Gastrocnemius medialis (tissue), 4 donors: ENCODE data around the gene PHB1. TPM values are rescaled to one million over a fixed set of nuclear protein-coding genes. Genes with fewer than 3 reads are reported as not detected.
"Not testable (repeated sequence)": the region's sequence is repeated elsewhere in the genome, so short reads cannot be mapped to it uniquely, and the experiment has no call there.

Experiments used
- ATAC-seq, 2 donors: fragments of 150-250 bp; one replicate each; pipeline ENCODE4 v1.9.1; 2016
- DNase-seq, 2 donors: peaks; one replicate each; pipeline ENCODE4 v3.0.0-alpha.2; 2019
- H3K27ac ChIP-seq, 4 donors: fragments of 200-600 bp; sonication (generic); 1 replicate in 1 of 4; 2 replicates in 3 of 4; pipeline ENCODE4 v1.5.1; 2016 to 2018; ENCODE audit warnings: mild to moderate bottlenecking in 2 of 4, moderate library complexity in 1 of 4
- H3K27me3 ChIP-seq, 3 donors: fragments of 200-600 bp; sonication (generic) in 2 of 3; 1 replicate in 1 of 3; 2 replicates in 2 of 3; pipeline versions ENCODE4 v1.5.1 to v1.6.0; 2016 to 2019; ENCODE audit warnings: mild to moderate bottlenecking in 1 of 3, moderate library complexity in 1 of 3
- H3K36me3 ChIP-seq, 2 donors: fragments of 200-600 bp; sonication (generic) in 1 of 2; one replicate each; pipeline ENCODE4 v1.5.1; 2017 to 2018
- H3K4me1 ChIP-seq, 2 donors: fragments of 200-600 bp; sonication (generic) in 1 of 2; one replicate each; pipeline ENCODE4 v1.5.1; 2016 to 2017; ENCODE audit warnings: mild to moderate bottlenecking in 2 of 2
- H3K4me3 ChIP-seq, 4 donors: fragments of 200-600 bp; sonication (generic) in 3 of 4; 1 replicate in 1 of 4; 2 replicates in 3 of 4; pipeline ENCODE4 v1.5.1; 2016 to 2019; ENCODE audit warnings: mild to moderate bottlenecking in 2 of 4
- H3K9me3 ChIP-seq, 3 donors: fragments of 200-600 bp; sonication (generic) in 2 of 3; 1 replicate in 1 of 3; 2 replicates in 2 of 3; pipeline ENCODE4 v1.5.1; 2016 to 2019
- CTCF ChIP-seq, 5 experiments: fragments of 450-650 bp in 3 of 5; fragments of 200-600 bp in 2 of 5; sonication (generic) in 2 of 5; IDR thresholded peaks in 4 of 5; conservative IDR thresholded peaks in 1 of 5; 1 replicate in 4 of 5; 2 replicates in 1 of 5; pipeline ENCODE4 v1.5.1; 2016 to 2019; ENCODE audit warnings: antibody characterized with exemption in 5 of 5, mild to moderate bottlenecking in 3 of 5, moderate library complexity in 3 of 5
- POLR2A ChIP-seq, 2 donors: fragments of 450-650 bp; IDR thresholded peaks; one replicate each; pipeline ENCODE4 v1.6.1; 2017; ENCODE audit warnings: antibody characterized with exemption in 2 of 2, mild to moderate bottlenecking in 2 of 2, moderate library complexity in 2 of 2
- in situ Hi-C, 4 donors: fragments of 200-750 bp; cut with MboI; loops; one replicate each; pipeline versions ENCODE4 v1.15.0 to v1.8.0; 2017; ENCODE audit warnings: low sequenced_read_pairs in 4 of 4
- intact Hi-C: fragments of 100-400 bp; cut with DNase I; formaldehyde crosslinking; loops from one replicate; pipeline ENCODE4 v1.15.1; 2023; ENCODE audit warnings: low total_unique reads
- total RNA-seq, 4 donors: library from RNA; depleted of rRNA; stranded (reverse); fragments of >200 nt; gene quantifications; one replicate each; pipeline versions ENCODE4 v1.1.0 to v1.2.3, GENCODE V29; 2016

The PHB1 gene
- total RNA-seq, 4 donors from 2014 or later, result 102 to 137 (median 116) TPM

GRCh38 chr17:49435671-49436029, 21.0 kb upstream of the PHB1 start:
- no peak for TF ChIP-seq POLR2A (IDR thresholded peaks at IDR 0.05)
- Histone ChIP-seq H3K4me3 (no peak overlapping the region), H3K27ac (no peak overlapping the region), H3K36me3 (no peaks in the 10 kb centered on the region), H3K9me3 (no peaks in the 10 kb centered on the region), H3K27me3 (peaks cover 4 to 15% (median 13%) of the 10 kb centered on the region in 3 donors), H3K4me1 (no peaks in the 10 kb centered on the region)
- in situ Hi-C loops, result loop anchor here (10.0 kb wide), 3 partner anchors 109 to 129 kb away; no protein-coding TSS in a partner anchor
- DNase-seq (no peak), ATAC-seq (no peak)
- intact Hi-C loops, result loop anchor here (1.0 to 5.0 kb wide), 2 partner anchors 62 to 112 kb away; partner anchors contain the start of gene NGFR

- intact Hi-C loops (loop anchor here (1.0 to 5.0 kb wide), 2 partner anchors 62 to 112 kb away; partner anchors contain the start of gene NGFR), in situ Hi-C loops (loop anchor here (10.0 kb wide), 3 partner anchors 110 to 130 kb away; no protein-coding TSS in a partner anchor)
- ATAC-seq, result peak; percentile 68 to 78
- H3K9me3 ChIP-seq, result no peaks in the 10 kb centered on the region
- peak in 4 of 5 experiments; percentile 63 to 79 (median 68) for TF ChIP-seq CTCF (IDR thresholded peaks at IDR 0.05 in 4 of 5, conservative IDR thresholded peaks at IDR 0.05 in 1 of 5)
- no peak for TF ChIP-seq POLR2A (IDR thresholded peaks at IDR 0.05)
- H3K27me3 ChIP-seq, result peaks cover 4 to 12% (median 10%) of the 10 kb centered on the region in 3 donors
- no peak overlapping the region for H3K4me3 ChIP-seq
- DNase-seq, result peak in 1 of 2 donors; percentile 31
- no peaks in the 10 kb centered on the region for H3K36me3 ChIP-seq
- H3K4me1 ChIP-seq, result no peaks in the 10 kb centered on the region
- H3K27ac ChIP-seq, result no peak overlapping the region
These were observed 20.4 kb upstream of the PHB1 start for GRCh38 chr17:49434821-49435670.

GRCh38 chr17:49433000-49433694, 18.5 kb upstream of the PHB1 start:
- no peak for DNase-seq
- intact Hi-C loops, result no loop called here
- no peaks in the 10 kb centered on the region for H3K4me1 ChIP-seq
- H3K36me3 ChIP-seq, result no peaks in the 10 kb centered on the region
- in situ Hi-C loops, result loop anchor here (10.0 kb wide), 3 partner anchors 112 to 132 kb away; no protein-coding TSS in a partner anchor
- peaks cover 0 to 4% (median 0%) of the 10 kb centered on the region in 3 donors for H3K27me3 ChIP-seq
- no peak overlapping the region for H3K4me3 ChIP-seq
- no peaks in the 10 kb centered on the region for H3K9me3 ChIP-seq
- H3K27ac ChIP-seq, result no peak overlapping the region
- TF ChIP-seq POLR2A (IDR thresholded peaks at IDR 0.05) (no peak), CTCF (IDR thresholded peaks at IDR 0.05 in 4 of 5, conservative IDR thresholded peaks at IDR 0.05 in 1 of 5) (no peak)
- ATAC-seq, result no peak

GRCh38 chr17:49431743-49432142, 17.1 kb upstream of the PHB1 start:
- no peak for TF ChIP-seq POLR2A (IDR thresholded peaks at IDR 0.05)
- no peak for TF ChIP-seq CTCF (IDR thresholded peaks at IDR 0.05 in 4 of 5, conservative IDR thresholded peaks at IDR 0.05 in 1 of 5)
- H3K27ac ChIP-seq, result no peak overlapping the region
- H3K4me1 ChIP-seq, result no peaks in the 10 kb centered on the region
- in situ Hi-C loops, result loop anchor here (10.0 kb wide), 3 partner anchors 113 to 133 kb away; no protein-coding TSS in a partner anchor
- no peaks in the 10 kb centered on the region for H3K36me3 ChIP-seq
- H3K27me3 ChIP-seq, result no peaks in the 10 kb centered on the region
- no peaks in the 10 kb centered on the region for H3K9me3 ChIP-seq
- no peak overlapping the region for H3K4me3 ChIP-seq
- ATAC-seq (no peak), DNase-seq (no peak)
- intact Hi-C loops, result no loop called here

- in situ Hi-C loops, result no loop called here
- intact Hi-C loops, result no loop called here
- H3K27ac ChIP-seq, result no peak overlapping the region
- H3K27me3 ChIP-seq, result no peaks in the 10 kb centered on the region
- H3K36me3 ChIP-seq, result no peaks in the 10 kb centered on the region
- TF ChIP-seq CTCF (IDR thresholded peaks at IDR 0.05 in 4 of 5, conservative IDR thresholded peaks at IDR 0.05 in 1 of 5) (no peak), POLR2A (IDR thresholded peaks at IDR 0.05) (no peak)
- H3K9me3 ChIP-seq, result peaks cover 0 to 13% (median 0%) of the 10 kb centered on the region in 3 donors
- DNase-seq, result no peak
- ATAC-seq, result no peak
- H3K4me3 ChIP-seq, result no peak overlapping the region
- H3K4me1 ChIP-seq, result no peaks in the 10 kb centered on the region
These were observed 10.3 kb upstream of the PHB1 start for GRCh38 chr17:49425004-49425286.

GRCh38 chr17:49424276-49425003, 9.8 kb upstream of the PHB1 start:
- H3K27me3 ChIP-seq, ATAC-seq, H3K27ac ChIP-seq, H3K4me3 ChIP-seq, intact Hi-C loops, DNase-seq, H3K4me1 ChIP-seq, H3K36me3 ChIP-seq: not testable (repeated sequence)
- H3K9me3 ChIP-seq, result peaks cover 0 to 13% (median 0%) of the 10 kb centered on the region in 3 donors
- in situ Hi-C loops, result loop anchor here in 2 of 4 donors (25.0 kb wide), 2 partner anchors 237 to 288 kb away; partner anchors contain the start of gene SLC35B1 (in 1 of the 2)
